ENCODE results near the gene GDPGP1. TPM values are rescaled to one million over a fixed set of nuclear protein-coding genes. Genes with fewer than 3 reads are reported as not detected.

Gene GDPGP1
- polyA plus RNA-seq, 1 donor (not counting 4 experiments of a cell fraction or from before 2014, with no cell fraction given) = 0.92 TPM

- H3K4me1 ChIP-seq (ENCODE audit: control insufficient read depth, extremely low read depth, insufficient read depth, low read length) = peaks cover 8% of the 10 kb centered on the region
- no peak overlapping the region for H3K4me3 ChIP-seq (ENCODE audit: control insufficient read depth in 2 of 3, extremely low read depth in 1 of 3, insufficient read depth in 2 of 3, low read depth in 1 of 3, low read length in 3 of 3)
- no peak overlapping the region for H2AFZ ChIP-seq (ENCODE audit: control insufficient read depth, low read length)
- H3K9me1 ChIP-seq (ENCODE audit: control insufficient read depth, extremely low read depth, insufficient read depth, low read length) = peaks cover 4% of the 10 kb centered on the region
- no peaks in the 10 kb centered on the region for H4K20me1 ChIP-seq (ENCODE audit: control insufficient read depth, extremely low read depth, insufficient read depth, low read length)
- FAIRE-seq (no peak), DNase-seq (ENCODE audit: low read depth, low spot score) (no peak)
- no peaks in the 10 kb centered on the region for H3K9me3 ChIP-seq (ENCODE audit: control insufficient read depth, low read depth, low read length)
- H3K27ac ChIP-seq (ENCODE audit: control insufficient read depth, insufficient read depth, low read length) = no peak overlapping the region
- H3K9ac ChIP-seq (ENCODE audit: control insufficient read depth, extremely low read depth, insufficient read depth, low read length) = no peak overlapping the region
- peaks cover 46 to 59% of the 10 kb centered on the region in 2 experiments for H3K36me3 ChIP-seq (ENCODE audit: control insufficient read depth in 2 of 2, extremely low read depth in 1 of 2, insufficient read depth in 2 of 2, low read length in 2 of 2)
- TF ChIP-seq EZH2 (IDR thresholded peaks at IDR 0.05; ENCODE audit: low read length) = no peak
- TF ChIP-seq CTCF (optimal IDR thresholded peaks at IDR 0.05 in 1 of 3, IDR thresholded peaks at IDR 0.05 in 1 of 3, conservative IDR thresholded peaks at IDR 0.05 in 1 of 3; ENCODE audit: extremely low read depth in 1 of 3, insufficient read depth in 2 of 3, low read length in 3 of 3) = no peak
- H3K79me2 ChIP-seq (ENCODE audit: control insufficient read depth, insufficient read depth, low read length) = peaks cover 27% of the 10 kb centered on the region
- no peaks in the 10 kb centered on the region for H3K27me3 ChIP-seq (ENCODE audit: control insufficient read depth, extremely low read depth, insufficient read depth, low read length)
- H3K4me2 ChIP-seq (ENCODE audit: control insufficient read depth, extremely low read depth, insufficient read depth, low read depth, low read length) = no peak overlapping the region
- dilution Hi-C loops (cut with MboI; ENCODE audit: extremely low pct_ligation_motif_present, low sequenced_read_pairs) = no loop called here
Observed at GRCh38 chr15:90222547-90222946, 11.5 kb upstream of the GDPGP1 start.

- H3K27ac ChIP-seq (ENCODE audit: control insufficient read depth, insufficient read depth, low read length) = no peak overlapping the region
- no peak overlapping the region for H3K4me3 ChIP-seq (ENCODE audit: control insufficient read depth in 2 of 3, extremely low read depth in 1 of 3, insufficient read depth in 2 of 3, low read depth in 1 of 3, low read length in 3 of 3)
- H3K79me2 ChIP-seq (ENCODE audit: control insufficient read depth, insufficient read depth, low read length) = peaks cover 19% of the 10 kb centered on the region
- peaks cover 49 to 61% of the 10 kb centered on the region in 2 experiments for H3K36me3 ChIP-seq (ENCODE audit: control insufficient read depth in 2 of 2, extremely low read depth in 1 of 2, insufficient read depth in 2 of 2, low read length in 2 of 2)
- FAIRE-seq = no peak
- no peak overlapping the region for H2AFZ ChIP-seq (ENCODE audit: control insufficient read depth, low read length)
- peaks cover 2% of the 10 kb centered on the region for H3K9me1 ChIP-seq (ENCODE audit: control insufficient read depth, extremely low read depth, insufficient read depth, low read length)
- no peaks in the 10 kb centered on the region for H3K27me3 ChIP-seq (ENCODE audit: control insufficient read depth, extremely low read depth, insufficient read depth, low read length)
- H3K9ac ChIP-seq (ENCODE audit: control insufficient read depth, extremely low read depth, insufficient read depth, low read length) = no peak overlapping the region
- H3K4me2 ChIP-seq (ENCODE audit: control insufficient read depth, extremely low read depth, insufficient read depth, low read depth, low read length) = no peak overlapping the region
- H4K20me1 ChIP-seq (ENCODE audit: control insufficient read depth, extremely low read depth, insufficient read depth, low read length) = no peaks in the 10 kb centered on the region
- no peak for DNase-seq (ENCODE audit: low read depth, low spot score)
- TF ChIP-seq CTCF (optimal IDR thresholded peaks at IDR 0.05 in 1 of 3, IDR thresholded peaks at IDR 0.05 in 1 of 3, conservative IDR thresholded peaks at IDR 0.05 in 1 of 3; ENCODE audit: extremely low read depth in 1 of 3, insufficient read depth in 2 of 3, low read length in 3 of 3) = no peak
- TF ChIP-seq EZH2 (IDR thresholded peaks at IDR 0.05; ENCODE audit: low read length) = no peak
- H3K4me1 ChIP-seq (ENCODE audit: control insufficient read depth, extremely low read depth, insufficient read depth, low read length) = no peaks in the 10 kb centered on the region
- no peaks in the 10 kb centered on the region for H3K9me3 ChIP-seq (ENCODE audit: control insufficient read depth, low read depth, low read length)
- dilution Hi-C loops (cut with MboI; ENCODE audit: extremely low pct_ligation_motif_present, low sequenced_read_pairs) = no loop called here
Observed at GRCh38 chr15:90223441-90224165, 10.4 kb upstream of the GDPGP1 start.

All from keratinocyte (primary cell).